UCSD-AML1 (cell line): ENCODE results near the gene GPATCH3.
"Not testable (repeated sequence)": the region's sequence is repeated elsewhere in the genome, so short reads cannot be mapped to it uniquely, and the experiment has no call there.

Experiments
- DNase-seq: peaks from one replicate; lab custom pipeline; 2025; ENCODE audit not compliant: unreplicated experiment; lab: John Stamatoyannopoulos, UW

The GPATCH3 gene, protein sequence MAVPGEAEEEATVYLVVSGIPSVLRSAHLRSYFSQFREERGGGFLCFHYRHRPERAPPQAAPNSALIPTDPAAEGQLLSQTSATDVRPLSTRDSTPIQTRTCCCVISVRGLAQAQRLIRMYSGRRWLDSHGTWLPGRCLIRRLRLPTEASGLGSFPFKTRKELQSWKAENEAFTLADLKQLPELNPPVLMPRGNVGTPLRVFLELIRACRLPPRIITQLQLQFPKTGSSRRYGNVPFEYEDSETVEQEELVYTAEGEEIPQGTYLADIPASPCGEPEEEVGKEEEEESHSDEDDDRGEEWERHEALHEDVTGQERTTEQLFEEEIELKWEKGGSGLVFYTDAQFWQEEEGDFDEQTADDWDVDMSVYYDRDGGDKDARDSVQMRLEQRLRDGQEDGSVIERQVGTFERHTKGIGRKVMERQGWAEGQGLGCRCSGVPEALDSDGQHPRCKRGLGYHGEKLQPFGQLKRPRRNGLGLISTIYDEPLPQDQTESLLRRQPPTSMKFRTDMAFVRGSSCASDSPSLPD

DNA sequence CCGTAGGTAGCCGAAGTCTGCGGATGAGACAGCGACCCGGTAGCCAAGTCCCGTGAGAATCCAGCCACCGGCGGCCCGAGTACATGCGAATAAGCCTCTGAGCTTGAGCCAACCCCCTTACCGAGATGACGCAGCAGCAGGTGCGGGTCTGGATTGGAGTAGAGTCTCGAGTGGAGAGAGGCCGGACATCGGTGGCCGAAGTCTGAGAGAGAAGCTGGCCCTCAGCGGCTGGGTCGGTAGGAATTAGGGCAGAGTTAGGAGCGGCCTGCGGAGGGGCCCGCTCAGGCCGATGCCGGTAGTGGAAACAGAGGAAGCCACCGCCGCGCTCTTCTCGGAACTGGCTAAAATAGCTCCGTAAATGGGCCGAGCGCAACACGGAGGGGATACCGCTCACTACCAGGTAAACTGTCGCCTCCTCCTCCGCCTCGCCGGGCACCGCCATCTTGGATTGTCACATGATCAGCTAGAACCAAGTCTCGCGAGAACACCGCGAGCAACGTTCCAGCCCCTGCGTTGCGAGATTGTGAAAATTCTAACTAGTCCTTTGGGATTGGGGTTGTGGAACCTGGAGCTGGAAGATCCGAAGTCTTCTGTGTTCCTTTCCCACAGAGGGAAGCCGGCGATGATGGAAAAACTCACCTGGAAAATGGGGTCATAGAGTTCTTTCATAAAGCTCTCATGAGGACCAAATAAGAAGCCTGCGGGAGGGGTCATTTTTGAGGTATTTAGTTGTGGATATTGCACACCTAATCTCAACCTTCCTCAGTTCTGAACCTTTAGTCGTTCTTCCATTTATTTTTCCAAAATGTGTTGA lies at the start of gene GPATCH3:
GPATCH3 (minus strand) TSS at position 467 of the 814 bp plus-strand sequence; CDS start at position 442, 25 bp downstream.
- peak; percentile 82 for DNase-seq

- DNase-seq: no peak
These were observed 49.7 kb upstream of the GPATCH3 start for GRCh38 chr1:26949926-26950319.

DNA sequence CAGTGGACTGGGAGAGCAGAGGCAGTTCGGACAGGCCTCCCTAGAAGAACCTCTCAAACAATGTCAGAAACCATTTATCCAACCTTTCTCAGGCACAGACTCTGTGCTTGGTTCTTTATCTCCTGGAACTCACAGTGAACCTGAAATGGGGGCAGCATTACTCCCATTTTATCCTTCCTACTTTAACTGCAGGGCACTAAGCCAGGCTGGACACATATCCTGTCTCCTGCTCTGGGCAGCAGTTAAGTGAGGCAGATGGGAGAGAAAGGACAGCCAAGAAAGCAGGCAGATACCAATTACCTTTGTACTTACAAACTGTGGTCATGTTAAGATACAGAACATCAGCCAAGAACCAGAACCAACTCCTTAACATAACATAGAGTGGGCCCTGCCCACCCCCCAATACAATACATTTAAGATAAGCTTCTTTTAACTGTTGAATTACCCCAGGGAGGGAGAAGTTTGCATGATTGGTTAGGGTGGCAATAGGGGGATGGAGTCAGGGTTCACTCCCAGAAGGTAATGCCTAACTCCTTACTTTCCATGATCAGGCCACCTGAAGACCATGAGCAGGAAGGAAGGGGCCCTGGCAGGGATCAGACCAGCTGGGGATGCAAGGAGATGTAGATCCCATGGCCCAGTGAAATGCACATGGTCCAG lies 49.1 kb upstream of the GPATCH3 start:
- no peak for DNase-seq

DNA sequence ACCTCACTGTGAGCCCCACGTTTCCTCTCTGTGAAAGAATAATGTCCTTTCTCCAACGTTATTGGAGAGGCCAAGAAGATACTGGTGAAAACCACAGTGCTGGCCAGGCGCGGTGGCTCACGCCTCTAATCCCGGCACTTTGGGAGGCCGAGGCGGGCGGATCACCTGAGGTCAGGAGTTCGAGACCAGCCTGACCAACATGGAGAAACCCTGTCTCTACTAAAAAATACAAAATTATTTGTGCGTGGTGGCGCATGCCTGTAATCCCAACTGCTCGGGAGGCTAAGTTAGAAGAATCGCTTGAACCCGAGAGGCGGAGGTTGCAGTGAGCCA lies 48.4 kb upstream of the GPATCH3 start:
- DNase-seq: not testable (repeated sequence)

GRCh38 chr1:26946270-26946669 lies 46.0 kb upstream of the GPATCH3 start:
- DNase-seq: no peak

DNA sequence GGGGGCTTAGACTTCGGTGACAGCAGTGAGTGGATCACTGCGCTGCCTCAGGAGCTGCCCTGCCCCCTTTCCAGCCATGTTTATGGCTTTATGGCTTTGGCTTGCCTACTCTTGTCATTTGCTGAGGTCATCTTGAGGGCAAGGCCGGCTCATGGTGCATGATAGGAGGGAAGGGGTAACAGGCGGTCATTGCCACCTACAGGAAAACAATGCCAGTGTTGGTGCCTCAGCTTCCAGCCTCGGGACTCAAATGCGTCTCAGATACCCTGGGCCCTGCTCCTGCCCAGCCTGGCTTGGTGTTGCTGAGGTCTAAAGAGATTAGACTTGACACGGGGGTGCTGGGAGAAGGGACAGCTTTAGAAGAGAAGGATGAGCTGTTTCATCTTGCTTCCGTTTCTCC lies 45.5 kb upstream of the GPATCH3 start:
- DNase-seq: no peak

- DNase-seq: no peak
These were observed 44.9 kb upstream of the GPATCH3 start for GRCh38 chr1:26945138-26945537.

DNA sequence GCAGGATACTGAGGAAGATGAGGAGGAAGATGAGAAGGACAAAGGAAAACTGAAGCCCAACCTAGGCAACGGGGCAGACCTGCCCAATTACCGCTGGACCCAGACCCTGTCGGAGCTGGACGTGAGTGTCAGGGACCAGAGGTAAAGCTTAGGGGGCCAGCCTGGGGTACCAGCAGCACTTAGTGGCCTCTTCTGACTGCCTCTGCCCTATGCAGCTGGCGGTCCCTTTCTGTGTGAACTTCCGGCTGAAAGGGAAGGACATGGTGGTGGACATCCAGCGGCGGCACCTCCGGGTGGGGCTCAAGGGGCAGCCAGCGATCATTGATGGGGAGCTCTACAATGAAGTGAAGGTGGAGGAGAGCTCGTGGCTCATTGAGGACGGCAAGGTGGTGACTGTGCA lies 42.4 kb upstream of the GPATCH3 start:
- DNase-seq: no peak

- no peak for DNase-seq
These were observed 41.0 kb upstream of the GPATCH3 start for GRCh38 chr1:26941311-26941710.

DNA sequence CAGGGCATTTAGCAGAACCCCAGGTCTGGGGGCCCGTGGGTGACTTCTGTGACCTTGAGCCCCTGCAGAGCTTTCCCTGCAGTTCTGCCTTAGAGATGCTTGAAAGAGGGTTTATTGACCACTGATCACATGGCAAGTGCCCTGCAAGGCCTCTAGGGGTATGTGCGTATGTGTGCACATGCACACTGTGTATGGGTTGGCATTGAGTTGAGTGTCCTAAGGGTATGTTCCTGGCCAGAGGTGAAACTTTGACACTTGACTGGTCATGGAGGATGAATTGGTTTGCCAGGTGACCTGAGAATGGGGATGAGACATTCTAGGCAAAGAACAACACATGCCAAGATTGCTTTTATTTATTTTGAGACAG lies 38.4 kb upstream of the GPATCH3 start:
- DNase-seq: no peak

- no peak for DNase-seq
These were observed 37.9 kb upstream of the GPATCH3 start for GRCh38 chr1:26938004-26938658.

DNA sequence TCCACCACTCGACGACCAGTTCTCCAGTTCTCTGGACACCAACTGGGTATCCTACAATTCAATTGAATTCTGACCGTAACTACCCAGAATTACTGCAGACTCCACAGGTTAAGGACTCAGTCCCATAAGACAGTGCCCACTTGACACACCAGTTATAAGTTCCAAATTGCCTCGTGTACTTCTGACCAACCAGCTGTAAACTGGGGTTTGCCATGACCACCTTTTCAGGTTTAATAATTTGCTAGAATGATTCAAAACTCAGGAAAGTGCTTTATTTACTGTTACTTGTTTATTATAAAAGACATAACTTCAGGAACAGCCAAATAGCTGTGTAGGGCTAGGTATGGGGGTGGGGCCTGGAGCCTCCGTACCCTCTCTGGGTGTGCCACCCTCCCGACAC lies 36.6 kb upstream of the GPATCH3 start:
- no peak for DNase-seq

DNA sequence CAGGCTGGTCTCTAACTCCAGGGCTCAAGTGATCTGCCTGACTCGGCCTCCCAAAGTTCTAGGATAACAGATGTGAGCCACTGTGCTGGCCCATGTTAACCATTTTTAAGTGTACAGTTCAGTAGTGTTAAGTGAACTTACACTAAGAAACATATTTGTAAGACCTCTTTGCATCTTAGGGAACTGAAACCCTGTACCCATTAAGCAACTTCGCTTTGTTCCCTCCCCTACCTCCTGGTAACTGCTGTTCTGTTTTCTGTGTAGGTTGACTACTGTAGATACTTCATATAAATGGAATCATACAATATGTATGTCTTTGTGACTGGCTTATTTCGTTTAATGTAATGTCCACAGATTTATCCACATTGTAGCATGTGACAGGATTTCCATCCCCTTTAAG lies 32.3 kb upstream of the GPATCH3 start:
- no peak for DNase-seq

GRCh38 chr1:26923711-26924110 lies 23.4 kb upstream of the GPATCH3 start:
- no peak for DNase-seq

GRCh38 chr1:26922901-26923300 lies 22.6 kb upstream of the GPATCH3 start:
- DNase-seq: no peak

DNA sequence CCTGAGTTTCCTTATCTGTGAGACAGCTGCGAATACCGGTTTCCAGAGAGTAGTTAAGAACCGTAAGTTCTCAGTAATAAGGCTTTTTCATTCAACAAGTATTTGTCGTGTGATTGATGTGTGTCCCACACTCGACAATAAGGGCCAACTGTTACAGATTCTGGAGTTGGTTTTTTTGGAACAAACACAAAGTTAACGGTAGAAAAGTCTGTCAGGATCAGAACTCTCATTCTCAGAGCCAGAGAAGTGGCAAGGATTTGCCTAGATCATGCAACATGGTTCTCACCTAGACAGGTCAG lies 22.1 kb upstream of the GPATCH3 start:
- DNase-seq: no peak

- peak; percentile 96 for DNase-seq
These were observed 21.5 kb upstream of the GPATCH3 start, which contains the start of gene NUDC for GRCh38 chr1:26921540-26922430. TSS of gene NUDC (plus strand) at chr1:26921743. CDS start at chr1:26921849, 106 bp downstream.

DNA sequence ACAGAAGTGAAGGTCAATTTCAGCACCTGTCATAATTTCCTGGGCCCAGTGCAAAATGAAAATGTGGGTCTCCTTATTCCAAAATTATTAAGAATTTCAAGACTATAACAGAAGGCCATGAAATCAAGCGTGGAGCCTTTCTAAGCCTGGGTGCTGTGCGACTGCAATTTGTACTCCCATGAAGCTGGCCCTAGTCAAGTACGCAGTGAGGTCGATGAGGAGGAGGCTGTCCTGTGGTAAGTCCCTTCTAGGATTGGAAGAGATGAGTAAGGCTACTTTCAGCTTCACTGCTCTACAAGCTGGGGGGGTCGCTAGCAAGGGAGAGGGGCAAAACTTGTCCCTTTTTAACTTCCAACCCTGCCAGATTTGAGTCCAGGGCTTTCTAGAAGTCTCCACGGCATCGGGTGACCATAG lies 20.9 kb upstream of the GPATCH3 start:
- DNase-seq: no peak

DNA sequence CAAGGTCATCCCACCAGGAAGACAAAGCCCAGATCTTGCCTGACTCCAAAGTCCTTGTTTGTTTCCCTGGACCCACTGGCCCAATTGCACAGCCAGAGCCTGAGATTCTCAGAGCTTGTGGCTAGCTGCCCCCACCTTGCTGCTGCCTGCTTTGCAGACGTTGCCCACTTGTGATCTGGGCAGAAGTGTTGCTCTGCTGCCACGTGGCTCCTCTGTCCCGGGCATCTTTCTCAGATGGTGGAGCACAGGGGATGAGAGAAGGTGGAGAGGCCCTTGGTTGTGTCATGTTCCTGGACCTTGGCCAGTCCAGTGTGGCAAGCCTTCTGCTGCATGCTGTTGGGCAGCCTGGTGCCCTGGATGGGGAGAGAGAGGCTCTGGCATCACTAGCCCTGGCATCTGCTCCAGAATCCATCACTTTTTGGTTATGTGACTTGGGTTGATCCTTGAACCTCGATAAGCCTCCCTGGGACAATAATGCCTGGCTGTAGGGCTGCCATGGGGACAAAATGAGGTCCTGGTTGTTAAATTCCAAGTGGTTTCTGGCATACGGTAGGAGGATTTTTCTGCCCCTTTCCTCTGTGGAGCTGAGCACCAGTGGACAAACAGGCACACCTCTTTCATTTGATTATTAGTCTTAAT lies 15.1 kb upstream of the GPATCH3 start:
- no peak for DNase-seq
